Heart right ventricle (tissue), 16 donors: ENCODE results near the gene ATRNL1. TPM values are rescaled to one million over a fixed set of nuclear protein-coding genes. Genes with fewer than 3 reads are reported as not detected.

Experiments used
- ATAC-seq, 8 donors: fragments of 200-7000 bp; cut with Tn5 transposase; one replicate each; pipeline ENCODE4 v1.9.1; 2020; ENCODE audit warnings: mild to moderate bottlenecking in 8 of 8, moderate library complexity in 8 of 8, moderate number of reproducible peaks in 1 of 8
- DNase-seq, 2 donors: peaks; one replicate each; pipeline ENCODE4 v3.0.0-alpha.2; 2020
- H3K27ac ChIP-seq, 10 donors: fragments of 200-600 bp; sonication (generic) in 2 of 10; one replicate each; pipeline versions ENCODE4 v1.5.0 to v1.8.0; 2020 to 2022; ENCODE audit warnings: mild to moderate bottlenecking in 3 of 10
- H3K27me3 ChIP-seq, 7 donors: fragments of 200-600 bp; one replicate each; pipeline ENCODE4 v1.8.0; 2021 to 2022; ENCODE audit warnings: mild to moderate bottlenecking in 2 of 7
- H3K36me3 ChIP-seq, 9 donors: fragments of 200-600 bp; sonication (generic) in 1 of 9; one replicate each; pipeline versions ENCODE4 v1.5.0 to v1.8.0; 2020 to 2022; ENCODE audit warnings: mild to moderate bottlenecking in 2 of 9
- H3K4me1 ChIP-seq, 9 donors: fragments of 200-600 bp; sonication (generic) in 1 of 9; one replicate each; pipeline versions ENCODE4 v1.5.0 to v1.8.0; 2020 to 2022; ENCODE audit warnings: mild to moderate bottlenecking in 4 of 9
- H3K4me3 ChIP-seq, 10 donors: fragments of 200-600 bp; sonication (generic) in 2 of 10; one replicate each; pipeline versions ENCODE4 v1.5.0 to v1.8.0; 2020 to 2022; ENCODE audit warnings: mild to moderate bottlenecking in 7 of 10, moderate library complexity in 2 of 10
- H3K9me3 ChIP-seq, 11 donors: fragments of 200-600 bp in 10 of 11; sonication (generic) in 2 of 11; one replicate each; pipeline versions ENCODE4 v1.5.0 to v1.8.0; 2013 to 2022; ENCODE audit warnings: mild to moderate bottlenecking in 2 of 11, control low read depth in 1 of 11, moderate library complexity in 1 of 11
- CTCF ChIP-seq, 9 donors: fragments of 200-600 bp; sonication (generic) in 2 of 9; IDR thresholded peaks; one replicate each; pipeline versions ENCODE4 v1.5.0 to v1.8.0; 2021 to 2022; ENCODE audit warnings: antibody characterized with exemption in 9 of 9, mild to moderate bottlenecking in 5 of 9, moderate library complexity in 1 of 9
- WGBS, 2 donors: extraction: QIAGEN DNeasy Blood & Tissue Kit; methylation state at CpG; one replicate each; pipeline ENCODE4 v1.1.7; 2013; ENCODE audit warnings: inconsistent platforms in 1 of 2; 5-methylcytosine and 5-hydroxymethylcytosine counted together
- intact Hi-C, 10 donors: fragments of 100-400 bp; cut with DNase I; formaldehyde crosslinking; loops; one replicate each; pipeline versions ENCODE4 v1.11.1 to v1.14.2; 2022
- polyA plus RNA-seq, 2 donors: library from polyadenylated mRNA; stranded (reverse); fragments of 200-250 nt; gene quantifications; one replicate each; pipeline ENCODE4 v1.2.3, GENCODE V29; 2013
- total RNA-seq, 10 donors: library from RNA; stranded (reverse); fragmentation: NEBNext Ultra II Directional in 3 of 10; extraction: Animal tissue kit (Norgen Biotek cat#: 25700) in 3 of 10; gene quantifications; one replicate each; pipeline versions ENCODE4 v1.2.1 to v1.2.4, GENCODE V29; 2021 to 2023
- donor health status: Arrhythmogenic right ventricular cardiomyopathy.
- donor health status: ischemic (EF 13 %, LVEDD 7.1; RV severe dilation, severe dysfunction).
- donor health status: healthy with polysubstance abuse.
- donor health status: DM: no; HTN: yes; CAD: no.
- donor health status: DM: no; HTN: no; CAD: no.
- donor health status: ischemic (EF 25% LVEDD 6.9; RV normal size, moderate dysfunction).
- donor health status: ischemic (EF 25% LVEDD 5.7; RV mildly dilated, moderate dysfunction).
- donor health status: healthy.
- donor health status: DM: yes; HTN: yes; CAD: no.
- donor health status: Ischemic cardiomyopathy.
- donor health status: ischemic (EF 35%, LVEDD 5.7; RV mildly dilated, moderate dysfunction).
- donor health status: nonischemic (EF 11% LVEDD 7.7; RV severe dilation, severe dysfunction).
- donor health status: DM: yes; HTN: yes; CAD: no.
- donor health status: PGD.
- donor health status: ischemic (EF 29% LVEDD 5.4; RV normal size, mild dysfunction).
- donor health status: nonischemic (EF 23%, LVEDD 6.1; RV moderate dilation, normal function).

ATRNL1 gene
- total and polyA plus RNA-seq, 12 donors = 0.06 to 22.4 (median 8.1) TPM; not detected in 1

DNA sequence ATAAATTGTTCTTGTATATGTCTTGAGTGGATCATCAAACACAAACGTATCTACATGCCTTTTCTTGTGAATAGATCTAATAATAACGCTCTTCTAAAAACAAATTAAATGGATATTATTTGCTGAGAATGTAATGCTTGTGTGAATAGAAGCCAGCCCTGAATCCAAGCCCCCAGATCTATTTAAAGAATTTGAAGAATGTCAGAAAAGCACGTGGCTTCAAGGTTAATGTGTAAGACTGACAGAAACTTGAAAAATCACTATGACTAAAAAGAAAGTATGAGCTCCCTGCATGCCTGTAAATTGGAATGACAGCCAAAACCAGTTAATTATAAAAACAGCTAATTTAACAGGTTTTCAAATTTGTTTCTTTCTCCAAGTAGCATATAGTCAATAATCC, 43.2 kb upstream of the ATRNL1 start:
- Histone ChIP-seq H3K9me3 (no peaks in the 10 kb centered on the region), H3K4me1 (peaks cover 0 to 10% (median 0%) of the 10 kb centered on the region in 9 donors), H3K27me3 (no peaks in the 10 kb centered on the region), H3K27ac (no peak overlapping the region), H3K36me3 (no peaks in the 10 kb centered on the region), H3K4me3 (no peak overlapping the region)
- 51 to 58% methylated on average over 3 of the region's 3 CpGs for WGBS, 2 donors
- no peak for ATAC-seq
- no peak for DNase-seq
- TF ChIP-seq CTCF (IDR thresholded peaks at IDR 0.05) = no peak
- intact Hi-C loops = no loop called here

- intact Hi-C loops = no loop called here
- DNase-seq = no peak
- no peak for ATAC-seq
- WGBS, 2 donors = 89 to 92% methylated on average over 3 of the region's 3 CpGs
- Histone ChIP-seq H3K27me3 (no peaks in the 10 kb centered on the region), H3K4me1 (peaks cover 0 to 10% (median 0%) of the 10 kb centered on the region in 9 donors), H3K9me3 (no peaks in the 10 kb centered on the region), H3K4me3 (no peak overlapping the region), H3K36me3 (no peaks in the 10 kb centered on the region), H3K27ac (no peak overlapping the region)
- no peak for TF ChIP-seq CTCF (IDR thresholded peaks at IDR 0.05)
These were observed 42.7 kb upstream of the ATRNL1 start for GRCh38 chr10:115050375-115051010.

DNA sequence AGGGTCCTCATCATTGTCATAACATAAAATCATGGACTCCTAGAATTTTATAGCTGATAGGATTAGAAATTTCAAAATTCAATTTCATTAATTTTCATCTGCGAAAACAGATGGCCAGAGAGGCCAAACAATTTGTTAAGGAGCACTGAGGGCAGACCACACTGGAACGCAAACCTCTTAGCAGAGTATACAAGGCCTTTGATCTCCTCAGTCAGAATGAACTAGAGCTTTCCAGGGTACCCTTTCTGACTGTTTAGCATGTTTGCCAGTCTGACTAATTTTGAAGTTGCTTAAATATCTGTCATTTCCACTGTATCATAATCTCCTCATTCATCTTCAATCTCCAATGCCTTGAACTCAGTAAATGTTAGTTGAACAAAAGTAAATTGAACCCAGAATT, 41.9 kb upstream of the ATRNL1 start:
- WGBS, 2 donors = 95 to 96% methylated on average over 2 of the region's 2 CpGs
- no peak for TF ChIP-seq CTCF (IDR thresholded peaks at IDR 0.05)
- intact Hi-C loops = no loop called here
- no peaks in the 10 kb centered on the region for H3K27me3 ChIP-seq
- ATAC-seq (no peak), DNase-seq (no peak)
- H3K9me3 ChIP-seq = no peaks in the 10 kb centered on the region
- no peak overlapping the region for H3K4me3 ChIP-seq
- no peak overlapping the region for H3K27ac ChIP-seq
- peaks cover 0 to 10% (median 0%) of the 10 kb centered on the region in 9 donors for H3K4me1 ChIP-seq
- H3K36me3 ChIP-seq = no peaks in the 10 kb centered on the region

GRCh38 chr10:115052226-115052625, 40.9 kb upstream of the ATRNL1 start:
- Histone ChIP-seq H3K4me1 (peaks cover 0 to 10% (median 0%) of the 10 kb centered on the region in 9 donors), H3K36me3 (no peaks in the 10 kb centered on the region), H3K9me3 (no peaks in the 10 kb centered on the region), H3K4me3 (no peak overlapping the region), H3K27ac (no peak overlapping the region), H3K27me3 (no peaks in the 10 kb centered on the region)
- intact Hi-C loops = no loop called here
- TF ChIP-seq CTCF (IDR thresholded peaks at IDR 0.05) = no peak
- WGBS, 2 donors = 68 to 69% methylated on average over 3 of the region's 3 CpGs
- no peak for ATAC-seq
- DNase-seq = no peak
